Measurements from ENCODE around the gene GYPA.

DNA sequence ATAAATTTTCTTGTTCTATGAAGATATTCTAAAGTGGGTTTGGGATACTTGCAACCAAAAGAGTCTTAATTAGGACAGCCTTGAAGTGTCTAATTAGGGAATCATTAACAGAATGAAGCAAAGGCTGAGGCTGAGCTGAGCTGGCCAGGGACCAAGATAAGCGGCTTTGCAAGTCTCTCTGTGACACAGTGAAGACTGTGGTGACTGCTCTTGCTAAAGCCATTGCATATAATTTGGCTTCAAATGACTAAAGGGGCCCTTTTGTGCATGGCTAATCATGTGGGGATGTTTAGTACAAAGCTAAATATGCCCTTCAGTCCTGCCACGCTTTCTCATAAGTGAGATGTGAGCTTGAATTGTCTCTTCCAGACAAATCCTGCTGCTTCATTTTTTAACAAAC is 31.2 kb upstream of the GYPA start:
- TF ChIP-seq TARDBP (IDR thresholded peaks at IDR 0.05) (no peak), FOXA1 (IDR thresholded peaks at IDR 0.05) (no peak), ELF4 (IDR thresholded peaks at IDR 0.05) (no peak), FOXM1 (IDR thresholded peaks at IDR 0.05; ENCODE audit: borderline replicate concordance) (no peak), SP1 (IDR thresholded peaks at IDR 0.05) (no peak), SUZ12 (IDR thresholded peaks at IDR 0.05) (no peak), CTBP1 (IDR thresholded peaks at IDR 0.05; ENCODE audit: borderline replicate concordance) (no peak), ARNT (IDR thresholded peaks at IDR 0.05) (no peak), BHLHE40 (IDR thresholded peaks at IDR 0.05; ENCODE audit: borderline replicate concordance) (no peak), NFRKB (IDR thresholded peaks at IDR 0.05) (no peak)
- TF ChIP-seq, protein P1, sequence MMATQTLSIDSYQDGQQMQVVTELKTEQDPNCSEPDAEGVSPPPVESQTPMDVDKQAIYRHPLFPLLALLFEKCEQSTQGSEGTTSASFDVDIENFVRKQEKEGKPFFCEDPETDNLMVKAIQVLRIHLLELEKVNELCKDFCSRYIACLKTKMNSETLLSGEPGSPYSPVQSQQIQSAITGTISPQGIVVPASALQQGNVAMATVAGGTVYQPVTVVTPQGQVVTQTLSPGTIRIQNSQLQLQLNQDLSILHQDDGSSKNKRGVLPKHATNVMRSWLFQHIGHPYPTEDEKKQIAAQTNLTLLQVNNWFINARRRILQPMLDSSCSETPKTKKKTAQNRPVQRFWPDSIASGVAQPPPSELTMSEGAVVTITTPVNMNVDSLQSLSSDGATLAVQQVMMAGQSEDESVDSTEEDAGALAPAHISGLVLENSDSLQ (IDR thresholded peaks at IDR 0.05): no peak

Data from HEK293T (cell line).